H1 (cell line): ENCODE measurements around the gene TTC33. TPM values are rescaled to one million over a fixed set of nuclear protein-coding genes. Genes with fewer than 3 reads are reported as not detected.

Experiments
- BRCA1 ChIP-seq: IDR thresholded peaks from 2 replicates; pipeline ENCODE4 v1.6.1; 2012; ENCODE audit warnings: low read depth, low read length, improper control_type of control experiment
- CTCF ChIP-seq, 3 experiments: IDR thresholded peaks; 1 replicate in 2 of 3; 2 replicates in 1 of 3; pipeline versions ENCODE4 v1.5.1 to v1.6.1; 2011; ENCODE audit warnings: low read length in 3 of 3, mild to moderate bottlenecking in 3 of 3, inconsistent platforms in 2 of 3, low read depth in 1 of 3, moderate library complexity in 1 of 3; ENCODE audit not compliant: insufficient read depth in 1 of 3; ENCODE audit errors: control extremely low read depth in 1 of 3
- FOSL1 ChIP-seq: IDR thresholded peaks from 2 replicates; pipeline ENCODE4 v1.6.1; 2011; ENCODE audit warnings: mild to moderate bottlenecking, low read depth, low read length, moderate library complexity; ENCODE audit not compliant: insufficient read depth
- MAX ChIP-seq: IDR thresholded peaks from 2 replicates; pipeline ENCODE4 v1.6.1; 2012; ENCODE audit warnings: inconsistent platforms
- POU5F1 ChIP-seq: IDR thresholded peaks from 2 replicates; pipeline ENCODE4 v1.6.1; 2011; ENCODE audit warnings: low read depth, mild to moderate bottlenecking, low read length, moderate library complexity
- SRF ChIP-seq: IDR thresholded peaks from 2 replicates; pipeline ENCODE4 v1.6.1; 2011; ENCODE audit warnings: mild to moderate bottlenecking, low read depth, low read length, moderate library complexity
- TAF7 ChIP-seq: optimal IDR thresholded peaks from 2 replicates; pipeline ENCODE3; 2011; ENCODE audit warnings: low read depth, mild to moderate bottlenecking, inconsistent platforms, low read length, moderate library complexity, borderline replicate concordance
- polyA plus RNA-seq, 7 experiments: library from polyadenylated mRNA; depleted of rRNA in 3 of 7; stranded (reverse) in 5 of 7; unstranded in 2 of 7; fragments of >200 nt in 5 of 7; fragments of 200-250 nt in 2 of 7; gene quantifications; 1 replicate in 5 of 7; 2 replicates in 1 of 7; 4 replicates in 1 of 7; pipeline versions ENCODE4 v1.2.1 to v1.2.3, GENCODE V29; 2011 to 2013; ENCODE audit warnings: missing spikeins in 2 of 7, mixed read lengths in 2 of 7
- total RNA-seq: library from RNA; stranded (reverse); fragmentation: NEBNext Ultra II Directional; extraction: Animal tissue kit (Norgen Biotek cat#: 25700); gene quantifications from 2 replicates; pipeline ENCODE4 v1.2.1, GENCODE V29; 2021

Gene TTC33
- total and polyA plus RNA-seq, 2 of the 8 experiments (the other 6 are each of a cell fraction or from before 2014, with no cell fraction given): 1.2 to 12.6 TPM

GRCh38 chr5:40653221-40654022 is 102.3 kb downstream of the TTC33 start (continued):
- TF ChIP-seq SRF (no peak), FOSL1 (no peak), MAX (no peak), BRCA1 (no peak), CTCF (IDR thresholded peaks at IDR 0.05; ENCODE audit: control extremely low read depth in 1 of 3, insufficient read depth in 1 of 3, low read depth in 1 of 3, low read length in 3 of 3) (no peak), TAF7 (no peak), POU5F1 (no peak)
